OCI-LY7 (cell line): Measurements from ENCODE around the gene ESRP2. TPM values are rescaled to one million over a fixed set of nuclear protein-coding genes. Genes with fewer than 3 reads are reported as not detected.

ENCODE experiments used
- BruUV-seq: library from RNA; stranded (reverse); fragments of 400-500 nt; replicated peaks from 2 replicates; lab custom pipeline; 2021; lab: Mats Ljungman, UMichigan
- CTCF ChIA-PET: fragments of 300-600 bp; sonication (Branson Sonifier 250); formaldehyde crosslinking; loops from one replicate; lab custom pipeline; 2022; ENCODE audit warnings: antibody characterized with exemption; ENCODE audit not compliant: unreplicated experiment; lab: Charles Lee
- POLR2A ChIA-PET: fragments of 300-600 bp; sonication (Branson Sonifier 250); formaldehyde crosslinking; loops from one replicate; lab custom pipeline; 2022; ENCODE audit warnings: antibody characterized with exemption; lab: Charles Lee
- DNase-seq: peaks from one replicate; pipeline ENCODE4 v3.0.0-alpha.2; 2015; ENCODE audit warnings: low spot score
- H2AFZ ChIP-seq: fragments of 200-600 bp; sonication (generic), shearing (Covaris generic); 2 replicates; pipeline ENCODE4 v1.6.1; 2014; ENCODE audit warnings: mild to moderate bottlenecking, antibody characterized with exemption, low read length, moderate library complexity
- H3K27ac ChIP-seq: fragments of 200-600 bp; sonication (generic); 2 replicates; pipeline ENCODE4 v1.5.1; 2014; ENCODE audit warnings: mixed run types, low read depth, mild to moderate bottlenecking, moderate library complexity, low read length, inconsistent platforms; ENCODE audit not compliant: poor library complexity, severe bottlenecking
- H3K36me3 ChIP-seq: fragments of 200-600 bp; sonication (generic); 2 replicates; pipeline ENCODE4 v1.6.1; 2014; ENCODE audit warnings: mild to moderate bottlenecking, antibody characterized with exemption, low read length, moderate library complexity, mixed read lengths; ENCODE audit not compliant: insufficient read depth
- H3K4me1 ChIP-seq: fragments of 200-600 bp; sonication (generic); 2 replicates; pipeline ENCODE4 v1.5.1; 2014; ENCODE audit warnings: mild to moderate bottlenecking, low read length; ENCODE audit not compliant: insufficient read depth, poor library complexity, severe bottlenecking
- H3K4me2 ChIP-seq: fragments of 200-600 bp; sonication (generic); 2 replicates; pipeline ENCODE4 v1.6.1; 2014; ENCODE audit warnings: mild to moderate bottlenecking, low read length
- H3K4me3 ChIP-seq: fragments of 200-600 bp; sonication (generic); 2 replicates; pipeline ENCODE4 v1.5.1; 2014; ENCODE audit warnings: mild to moderate bottlenecking, low read depth, low read length; ENCODE audit not compliant: poor library complexity, severe bottlenecking
- H3K79me2 ChIP-seq: fragments of 200-600 bp; sonication (generic); 2 replicates; pipeline ENCODE4 v1.6.1; 2016; ENCODE audit warnings: low read depth, mild to moderate bottlenecking, low read length, moderate library complexity, mixed read lengths; ENCODE audit not compliant: insufficient read depth
- H3K9me2 ChIP-seq: fragments of 200-600 bp; sonication (generic); 2 replicates; pipeline ENCODE4 v1.6.1; 2016; ENCODE audit warnings: mild to moderate bottlenecking, low read length, mixed read lengths; ENCODE audit not compliant: insufficient read depth
- H3K9me3 ChIP-seq: fragments of 200-600 bp; sonication (generic); 2 replicates; pipeline ENCODE4 v1.6.1; 2014; ENCODE audit warnings: mild to moderate bottlenecking, mixed run types, low read length, mixed read lengths
- H4K20me1 ChIP-seq: fragments of 200-600 bp; sonication (generic); 2 replicates; pipeline ENCODE4 v1.6.1; 2014; ENCODE audit warnings: mild to moderate bottlenecking, antibody characterized with exemption, low read length, moderate library complexity, mixed read lengths; ENCODE audit not compliant: insufficient read depth
- CTCF ChIP-seq: fragments of 200-600 bp; sonication (generic); conservative IDR thresholded peaks from 2 replicates; pipeline ENCODE4 v1.5.1; 2014; ENCODE audit warnings: mild to moderate bottlenecking, antibody characterized with exemption, low read length, moderate library complexity, mixed read lengths
- EZH2phosphoT487 ChIP-seq: fragments of 200-600 bp; sonication (generic); IDR thresholded peaks from 2 replicates; pipeline ENCODE4 v1.6.1; 2018; ENCODE audit warnings: low read depth, borderline replicate concordance, mild to moderate bottlenecking, mixed run types, antibody characterized with exemption, low read length, moderate library complexity, mixed read lengths
- intact Hi-C: fragments of 100-400 bp; cut with micrococcal nuclease; formaldehyde crosslinking; loops from one replicate; pipeline ENCODE4 v1.10.0; 2022; ENCODE audit not compliant: unreplicated experiment
- total RNA-seq, 2 experiments: library from RNA; depleted of rRNA in 1 of 2; stranded (reverse); fragments of >200 nt in 1 of 2; shearing (Covaris generic) in 1 of 2; gene quantifications; 2 replicates each; pipeline ENCODE4 v1.2.3, GENCODE V29; 2014 to 2022

Gene ESRP2
- total RNA-seq, 2 experiments from 2014 or later = not detected

GRCh38 chr16:68217506-68217905 is 18.4 kb downstream of the ESRP2 start:
- H3K79me2 ChIP-seq = peaks cover 9% of the 10 kb centered on the region; the same call in 1 of the 2 replicates
- ChIA-PET CTCF (interaction anchor here (0.6 kb wide), 1 partner anchor 147 kb away, joined by 3 read pairs; no protein-coding TSS in a partner anchor), POLR2A (interaction anchor here (0.6 to 1.1 kb wide), 5 partner anchors 12 to 465 kb away, joined by 3 to 8 read pairs (median 4); no protein-coding TSS in a partner anchor)
- no peaks in the 10 kb centered on the region for H3K9me2 ChIP-seq
- H3K27ac ChIP-seq = no peak overlapping the region
- no peak for DNase-seq
- no TSS peak for BruUV-seq
- no peak overlapping the region for H3K4me3 ChIP-seq
- H4K20me1 ChIP-seq = no peaks in the 10 kb centered on the region
- TF ChIP-seq EZH2phosphoT487 (no peak), CTCF (no peak)
- H3K9me3 ChIP-seq = no peaks in the 10 kb centered on the region
- H2AFZ ChIP-seq = no peak overlapping the region
- H3K36me3 ChIP-seq = peaks cover 50% of the 10 kb centered on the region
- H3K4me1 ChIP-seq = peaks cover 19% of the 10 kb centered on the region
- intact Hi-C loops = no loop called here
- no peak overlapping the region for H3K4me2 ChIP-seq

GRCh38 chr16:68216240-68216639 is 19.7 kb downstream of the ESRP2 start:
- Histone ChIP-seq H4K20me1 (no peaks in the 10 kb centered on the region), H3K4me1 (peaks cover 19% of the 10 kb centered on the region), H3K36me3 (peaks cover 50% of the 10 kb centered on the region), H3K9me2 (no peaks in the 10 kb centered on the region), H3K4me3 (no peak overlapping the region), H3K4me2 (no peak overlapping the region), H2AFZ (no peak overlapping the region), H3K27ac (no peak overlapping the region), H3K9me3 (no peaks in the 10 kb centered on the region), H3K79me2 (peaks cover 14% of the 10 kb centered on the region; the same call in 1 of the 2 replicates)
- DNase-seq = no peak
- intact Hi-C loops = no loop called here
- BruUV-seq = no TSS peak
- POLR2A ChIA-PET = interaction anchor here (0.7 to 1.5 kb wide), 2 partner anchors 10 to 84 kb away, joined by 3 to 4 read pairs; no protein-coding TSS in a partner anchor
- CTCF ChIA-PET = no interaction called here
- TF ChIP-seq CTCF (no peak), EZH2phosphoT487 (no peak)

GRCh38 chr16:68215302-68215701 is 20.6 kb downstream of the ESRP2 start:
- H2AFZ ChIP-seq = no peak overlapping the region
- H3K4me3 ChIP-seq = no peak overlapping the region
- H3K36me3 ChIP-seq = peaks cover 45% of the 10 kb centered on the region
- H3K79me2 ChIP-seq = peaks cover 14% of the 10 kb centered on the region; the same call in 1 of the 2 replicates
- ChIA-PET POLR2A (interaction anchor here (1.5 kb wide), 1 partner anchor 9 kb away, joined by 4 read pairs; no protein-coding TSS in a partner anchor), CTCF (no interaction called here)
- no peaks in the 10 kb centered on the region for H3K9me2 ChIP-seq
- no peak for DNase-seq
- BruUV-seq = no TSS peak
- TF ChIP-seq CTCF (no peak), EZH2phosphoT487 (no peak)
- no peaks in the 10 kb centered on the region for H4K20me1 ChIP-seq
- H3K9me3 ChIP-seq = no peaks in the 10 kb centered on the region
- no peak overlapping the region for H3K27ac ChIP-seq
- peaks cover 19% of the 10 kb centered on the region for H3K4me1 ChIP-seq
- no peak overlapping the region for H3K4me2 ChIP-seq
- intact Hi-C loops = no loop called here
